Hepatocyte (in vitro differentiated cells): ENCODE results near the gene MAP3K5. TPM values are rescaled to one million over a fixed set of nuclear protein-coding genes. Genes with fewer than 3 reads are reported as not detected.

ENCODE experiments used
- DNase-seq: peaks from one replicate; pipeline ENCODE4 v3.0.0-alpha.2; 2016; ENCODE audit warnings: low spot score
- H2AFZ ChIP-seq: fragments of 200-600 bp; sonication (generic); 2 replicates; pipeline ENCODE4 v1.6.0; 2016; ENCODE audit warnings: antibody characterized with exemption, mild to moderate bottlenecking
- H3K27ac ChIP-seq: fragments of 200-600 bp; sonication (generic); 2 replicates; pipeline ENCODE4 v1.5.1; 2016; ENCODE audit warnings: mild to moderate bottlenecking
- H3K27me3 ChIP-seq: fragments of 200-600 bp; sonication (generic); 2 replicates; pipeline ENCODE4 v1.6.1; 2016
- H3K36me3 ChIP-seq: fragments of 200-600 bp; sonication (generic); replicated peaks from 2 replicates; pipeline ENCODE4 v1.5.1; 2016; ENCODE audit warnings: low read depth; ENCODE audit not compliant: insufficient read depth
- H3K4me1 ChIP-seq: fragments of 200-600 bp; sonication (generic); 2 replicates; pipeline ENCODE4 v1.5.1; 2016; ENCODE audit warnings: mild to moderate bottlenecking, moderate library complexity; ENCODE audit not compliant: insufficient read depth
- H3K4me2 ChIP-seq: fragments of 200-600 bp; sonication (generic); 2 replicates; pipeline ENCODE4 v1.6.0; 2016
- H3K4me3 ChIP-seq: fragments of 200-600 bp; sonication (generic); 2 replicates; pipeline ENCODE4 v1.5.1; 2016; ENCODE audit warnings: mild to moderate bottlenecking
- H3K79me2 ChIP-seq: fragments of 200-600 bp; sonication (generic); 2 replicates; pipeline ENCODE4 v1.6.0; 2017; ENCODE audit warnings: mild to moderate bottlenecking
- H3K9me2 ChIP-seq: fragments of 200-600 bp; sonication (generic); replicated peaks from 2 replicates; pipeline ENCODE4 v1.6.0; 2017; ENCODE audit warnings: mild to moderate bottlenecking; ENCODE audit not compliant: insufficient read depth
- H3K9me3 ChIP-seq: fragments of 200-600 bp; sonication (generic); 2 replicates; pipeline ENCODE4 v1.5.1; 2016; ENCODE audit warnings: low read depth, mild to moderate bottlenecking
- H4K20me1 ChIP-seq: fragments of 200-600 bp; sonication (generic); 2 replicates; pipeline ENCODE4 v1.6.0; 2016; ENCODE audit warnings: mild to moderate bottlenecking; ENCODE audit not compliant: insufficient read depth, poor library complexity, severe bottlenecking
- CTCF ChIP-seq: fragments of 200-600 bp; sonication (generic); IDR thresholded peaks from 2 replicates; pipeline ENCODE4 v1.5.1; 2016; ENCODE audit warnings: antibody characterized with exemption, mild to moderate bottlenecking; ENCODE audit not compliant: poor library complexity
- EZH2 ChIP-seq: fragments of 200-600 bp; sonication (generic); IDR thresholded peaks from 2 replicates; pipeline ENCODE4 v1.6.1; 2016; ENCODE audit warnings: antibody characterized with exemption, mild to moderate bottlenecking, borderline replicate concordance
- EZH2phosphoT487 ChIP-seq: fragments of 200-600 bp; sonication (generic); IDR thresholded peaks from one replicate; pipeline ENCODE4 v1.6.1; 2018; ENCODE audit warnings: antibody characterized with exemption, mild to moderate bottlenecking, low read depth, moderate library complexity; ENCODE audit not compliant: unreplicated experiment, severe bottlenecking
- WGBS: methylation state at CpG from one replicate; pipeline ENCODE4 v1.1.6; 2016; ENCODE audit warnings: low lambda C conversion rate; ENCODE audit errors: missing lambda C conversion rate; 5-methylcytosine and 5-hydroxymethylcytosine counted together
- polyA plus RNA-seq: library from polyadenylated mRNA; unstranded; fragments of >200 nt; fragmentation: Nextera tagmentation; extraction: Ambion mirVana; gene quantifications from 2 replicates; pipeline ENCODE4 v1.2.1, GENCODE V29; 2016
- total RNA-seq: library from RNA; depleted of rRNA; stranded (reverse); fragments of >200 nt; gene quantifications from 2 replicates; pipeline ENCODE4 v1.2.3, GENCODE V29; 2014

Gene MAP3K5
- total and polyA plus RNA-seq, 2 experiments from 2014 or later: 2.2 to 5.9 TPM

GRCh38 chr6:136753624-136754023 lies 38.7 kb downstream of the MAP3K5 start:
- no peaks in the 10 kb centered on the region for H3K36me3 ChIP-seq
- DNase-seq: no peak
- TF ChIP-seq CTCF (no peak), EZH2phosphoT487 (no peak), EZH2 (no peak)
- H3K4me2 ChIP-seq: no peak overlapping the region
- H4K20me1 ChIP-seq: no peaks in the 10 kb centered on the region
- 90% methylated on average over 7 of the region's 7 CpGs for WGBS
- no peak overlapping the region for H2AFZ ChIP-seq
- H3K4me3 ChIP-seq: no peak overlapping the region
- no peaks in the 10 kb centered on the region for H3K27me3 ChIP-seq
- H3K9me2 ChIP-seq: no peaks in the 10 kb centered on the region
- H3K9me3 ChIP-seq: no peaks in the 10 kb centered on the region
- H3K79me2 ChIP-seq: no peaks in the 10 kb centered on the region
- no peaks in the 10 kb centered on the region for H3K4me1 ChIP-seq
- no peak overlapping the region for H3K27ac ChIP-seq

- Histone ChIP-seq H3K4me3 (no peak overlapping the region), H3K79me2 (no peaks in the 10 kb centered on the region), H3K4me1 (no peaks in the 10 kb centered on the region), H4K20me1 (no peaks in the 10 kb centered on the region), H3K9me2 (no peaks in the 10 kb centered on the region), H3K27me3 (no peaks in the 10 kb centered on the region), H2AFZ (no peak overlapping the region), H3K9me3 (no peaks in the 10 kb centered on the region), H3K36me3 (no peaks in the 10 kb centered on the region), H3K27ac (no peak overlapping the region), H3K4me2 (no peak overlapping the region)
- no peak for DNase-seq
- 73% methylated on average over 7 of the region's 7 CpGs for WGBS
- TF ChIP-seq EZH2phosphoT487 (no peak), EZH2 (no peak), CTCF (no peak)
Measured at GRCh38 chr6:136752554-136752953, 39.7 kb downstream of the MAP3K5 start.

- Histone ChIP-seq H3K27ac (no peak overlapping the region), H3K4me1 (no peaks in the 10 kb centered on the region), H3K9me2 (no peaks in the 10 kb centered on the region), H3K9me3 (no peaks in the 10 kb centered on the region), H3K4me3 (no peak overlapping the region), H4K20me1 (no peaks in the 10 kb centered on the region), H3K4me2 (no peak overlapping the region), H3K79me2 (no peaks in the 10 kb centered on the region), H3K36me3 (no peaks in the 10 kb centered on the region), H3K27me3 (no peaks in the 10 kb centered on the region), H2AFZ (no peak overlapping the region)
- 97% methylated on average over 2 of the region's 2 CpGs for WGBS
- DNase-seq: no peak
- no peak for TF ChIP-seq EZH2phosphoT487
- TF ChIP-seq EZH2: no peak
- no peak for TF ChIP-seq CTCF
Measured at GRCh38 chr6:136751991-136752390, 40.3 kb downstream of the MAP3K5 start.

GRCh38 chr6:136751522-136751956 lies 40.7 kb downstream of the MAP3K5 start:
- Histone ChIP-seq H3K36me3 (no peaks in the 10 kb centered on the region), H3K79me2 (no peaks in the 10 kb centered on the region), H3K4me2 (no peak overlapping the region), H3K27me3 (no peaks in the 10 kb centered on the region), H4K20me1 (no peaks in the 10 kb centered on the region), H3K4me3 (no peak overlapping the region), H3K27ac (no peak overlapping the region), H3K4me1 (no peaks in the 10 kb centered on the region), H3K9me3 (no peaks in the 10 kb centered on the region), H2AFZ (no peak overlapping the region), H3K9me2 (no peaks in the 10 kb centered on the region)
- WGBS: 84% methylated on average over 5 of the region's 5 CpGs
- TF ChIP-seq EZH2phosphoT487 (no peak), CTCF (no peak), EZH2 (no peak)
- no peak for DNase-seq
